Large intestine (tissue), 3 donors: ENCODE measurements around the gene AGAP3. TPM values are rescaled to one million over a fixed set of nuclear protein-coding genes. Genes with fewer than 3 reads are reported as not detected.

Experiments used
- DNase-seq, 2 donors: peaks; one replicate each; pipeline versions ENCODE4 v3.0.0 to v3.0.0-alpha.2; 2013
- H3K27ac ChIP-seq: one replicate; pipeline ENCODE4 v1.5.1; 2013; ENCODE audit warnings: low read length
- H3K27me3 ChIP-seq: 2 replicates; pipeline ENCODE4 v1.6.1; 2013; ENCODE audit warnings: low read length; ENCODE audit not compliant: control insufficient read depth, insufficient read depth
- H3K36me3 ChIP-seq: 2 replicates; pipeline ENCODE4 v1.6.1; 2013; ENCODE audit warnings: low read length; ENCODE audit not compliant: control insufficient read depth, insufficient read depth
- H3K4me1 ChIP-seq: one replicate; pipeline ENCODE4 v1.6.1; 2013; ENCODE audit warnings: low read length; ENCODE audit not compliant: control insufficient read depth, insufficient read depth
- H3K4me3 ChIP-seq: one replicate; pipeline ENCODE4 v1.5.1; 2013; ENCODE audit warnings: low read length
- H3K9me3 ChIP-seq: one replicate; pipeline ENCODE4 v1.6.1; 2013; ENCODE audit warnings: mild to moderate bottlenecking, low read depth, low read length, moderate library complexity; ENCODE audit not compliant: control insufficient read depth
- WGBS: methylation state at CpG from one replicate; pipeline ENCODE4 v1.1.5; 2013; ENCODE audit warnings: low lambda C conversion rate; ENCODE audit not compliant: insufficient coverage; 5-methylcytosine and 5-hydroxymethylcytosine counted together
- polyA plus RNA-seq: library from polyadenylated mRNA; unstranded; fragments of 120-200 nt; gene quantifications from one replicate; pipeline ENCODE4 v1.2.1, GENCODE V29; 2013

Gene AGAP3
- polyA plus RNA-seq, 1 donor: 58.0 TPM

- H3K4me3 ChIP-seq: no peak overlapping the region
- H3K9me3 ChIP-seq: no peaks in the 10 kb centered on the region
- H3K27ac ChIP-seq: no peak overlapping the region
- peaks cover 31% of the 10 kb centered on the region for H3K36me3 ChIP-seq
- peaks cover 19% of the 10 kb centered on the region for H3K27me3 ChIP-seq
- no peak for DNase-seq
- peaks cover 3% of the 10 kb centered on the region for H3K4me1 ChIP-seq
- no CpG with 5 or more reads among the region's 14 CpGs for WGBS
Measured at GRCh38 chr7:151046603-151047573, 39.4 kb upstream of the AGAP3 start.

DNA sequence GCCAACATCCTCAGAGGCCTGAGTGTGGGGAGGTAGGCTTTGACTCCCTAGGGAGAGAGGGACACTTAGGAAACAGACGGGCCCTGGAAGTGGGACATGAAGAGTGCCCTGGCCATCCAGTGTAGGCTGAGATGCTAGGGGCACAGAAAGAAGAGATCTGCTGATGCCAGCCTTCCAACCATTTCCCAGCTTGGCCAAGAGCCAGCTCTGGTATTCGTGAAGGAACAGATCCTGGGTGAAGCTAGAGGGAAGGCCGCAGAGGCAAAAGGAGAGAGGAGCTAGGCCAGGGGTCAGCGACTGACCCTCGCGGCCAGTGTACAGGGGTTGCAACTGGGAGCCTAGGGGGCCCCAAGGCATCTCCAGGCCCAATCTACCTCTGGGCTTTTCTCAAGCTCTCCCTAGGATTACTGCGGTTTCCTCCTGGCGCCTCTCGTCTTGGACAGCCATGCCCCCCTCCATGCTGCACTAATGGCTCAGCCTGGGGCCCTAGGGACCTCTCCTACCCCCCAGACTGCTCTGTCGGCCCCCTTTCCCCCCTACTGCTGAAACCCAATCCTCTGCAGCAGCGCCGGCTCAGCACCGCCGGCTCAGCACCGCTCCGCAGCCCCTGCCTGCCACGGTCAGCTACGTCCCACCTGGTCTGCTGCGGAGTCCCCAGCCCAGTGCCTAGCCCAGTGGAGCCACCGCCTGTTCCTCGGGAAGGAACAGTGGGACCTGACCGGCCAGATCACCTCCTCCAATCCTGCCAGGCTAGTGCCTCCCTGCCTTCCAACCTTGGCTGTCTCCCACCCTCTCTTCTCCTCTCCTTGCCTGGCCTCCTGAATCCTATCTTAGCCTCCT lies 38.1 kb upstream of the AGAP3 start, which contains the start of gene ASIC3:
Gene ASIC3, plus strand, starts transcription at position 556 of the 840 bp plus-strand sequence. CDS start 355 bp downstream, outside the sequence.
- no peak for DNase-seq
- peaks cover 19% of the 10 kb centered on the region for H3K27me3 ChIP-seq
- no peak within 1 kb of the TSS for H3K4me3 ChIP-seq
- H3K4me1 ChIP-seq: peaks cover 3% of the 10 kb centered on the region
- no CpG with 5 or more reads among the region's 22 CpGs for WGBS
- no peaks in the 10 kb centered on the region for H3K9me3 ChIP-seq
- H3K36me3 ChIP-seq: peaks cover 23% of the 10 kb centered on the region
- H3K27ac ChIP-seq: no peak within 1 kb of the TSS

- Histone ChIP-seq H3K4me3 (no peak overlapping the region), H3K27me3 (peaks cover 19% of the 10 kb centered on the region), H3K27ac (no peak overlapping the region), H3K36me3 (peaks cover 22% of the 10 kb centered on the region), H3K9me3 (no peaks in the 10 kb centered on the region), H3K4me1 (peaks cover 3% of the 10 kb centered on the region)
- WGBS: no CpG with 5 or more reads among the region's 38 CpGs
- DNase-seq: no peak
Measured at GRCh38 chr7:151048911-151049463, 37.3 kb upstream of the AGAP3 start.

DNA sequence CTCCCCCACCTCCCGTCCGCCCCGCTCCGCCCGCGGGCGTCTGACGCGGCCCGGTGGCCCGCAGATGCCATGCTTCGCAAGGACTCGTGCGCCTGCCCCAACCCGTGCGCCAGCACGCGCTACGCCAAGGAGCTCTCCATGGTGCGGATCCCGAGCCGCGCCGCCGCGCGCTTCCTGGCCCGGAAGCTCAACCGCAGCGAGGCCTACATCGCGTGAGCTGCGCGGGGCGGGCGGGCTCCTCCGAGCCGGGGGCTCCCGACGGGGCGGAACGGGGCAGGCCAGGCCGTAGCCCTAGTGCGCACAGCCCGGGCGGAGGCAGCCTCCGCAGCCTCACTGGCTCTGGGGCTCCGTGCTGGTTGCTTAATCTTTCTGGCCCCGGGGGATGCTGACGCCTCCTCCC lies 35.2 kb upstream of the AGAP3 start:
- Histone ChIP-seq H3K4me1 (peaks cover 3% of the 10 kb centered on the region), H3K36me3 (peaks cover 10% of the 10 kb centered on the region), H3K27me3 (peaks cover 19% of the 10 kb centered on the region), H3K27ac (no peak overlapping the region), H3K4me3 (no peak overlapping the region), H3K9me3 (no peaks in the 10 kb centered on the region)
- DNase-seq: peak; percentile 68 to 79
- WGBS: no CpG with 5 or more reads among the region's 50 CpGs

DNA sequence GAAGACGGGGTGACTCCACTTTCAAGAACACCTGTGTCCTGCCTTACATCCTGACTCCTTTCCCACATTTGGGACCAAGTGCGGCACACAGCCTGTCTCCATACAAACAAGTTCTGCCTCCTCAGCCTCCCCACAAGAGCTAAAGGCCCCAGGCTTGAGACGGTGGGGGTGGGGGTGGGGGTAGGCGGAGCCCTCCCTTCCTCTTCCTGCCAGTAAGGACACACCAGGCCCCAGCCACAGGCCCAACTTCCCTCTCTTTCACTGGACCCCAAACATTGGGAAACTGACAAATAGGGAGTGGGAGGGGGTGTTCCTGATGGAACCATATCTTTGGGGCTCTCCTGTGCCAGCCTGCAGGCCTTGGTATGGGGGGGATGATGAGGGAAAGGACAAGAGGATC lies 33.2 kb upstream of the AGAP3 start:
- peaks cover 5% of the 10 kb centered on the region for H3K36me3 ChIP-seq
- H3K27ac ChIP-seq: no peak overlapping the region
- WGBS: no CpG with 5 or more reads among the region's 4 CpGs
- peaks cover 14% of the 10 kb centered on the region for H3K4me1 ChIP-seq
- no peak overlapping the region for H3K4me3 ChIP-seq
- H3K9me3 ChIP-seq: no peaks in the 10 kb centered on the region
- peaks cover 19% of the 10 kb centered on the region for H3K27me3 ChIP-seq
- DNase-seq: no peak

DNA sequence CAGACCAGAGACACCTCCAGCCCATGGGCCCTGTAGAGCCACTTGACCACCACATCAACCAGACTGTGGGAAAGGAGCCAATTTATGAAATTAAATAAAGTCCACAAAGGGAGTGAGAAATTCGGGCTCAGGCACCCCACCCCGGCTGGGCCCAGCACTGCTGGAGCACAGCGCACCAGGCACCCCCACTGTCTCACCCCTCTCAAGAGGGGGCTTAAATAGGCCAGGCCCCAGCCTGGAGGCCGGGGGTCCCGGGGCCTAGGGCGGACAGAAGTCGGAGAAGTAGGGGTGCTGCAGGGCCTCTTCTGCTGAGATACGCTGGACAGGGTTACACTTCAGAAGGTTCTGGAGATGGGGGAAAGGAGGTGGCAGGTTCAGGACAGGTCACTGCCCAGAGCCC lies 32.5 kb upstream of the AGAP3 start:
- no peaks in the 10 kb centered on the region for H3K9me3 ChIP-seq
- WGBS: no CpG with 5 or more reads among the region's 8 CpGs
- peaks cover 5% of the 10 kb centered on the region for H3K36me3 ChIP-seq
- no peak overlapping the region for H3K4me3 ChIP-seq
- H3K27me3 ChIP-seq: peaks cover 19% of the 10 kb centered on the region
- DNase-seq: no peak
- H3K4me1 ChIP-seq: peaks cover 21% of the 10 kb centered on the region
- H3K27ac ChIP-seq: no peak overlapping the region

DNA sequence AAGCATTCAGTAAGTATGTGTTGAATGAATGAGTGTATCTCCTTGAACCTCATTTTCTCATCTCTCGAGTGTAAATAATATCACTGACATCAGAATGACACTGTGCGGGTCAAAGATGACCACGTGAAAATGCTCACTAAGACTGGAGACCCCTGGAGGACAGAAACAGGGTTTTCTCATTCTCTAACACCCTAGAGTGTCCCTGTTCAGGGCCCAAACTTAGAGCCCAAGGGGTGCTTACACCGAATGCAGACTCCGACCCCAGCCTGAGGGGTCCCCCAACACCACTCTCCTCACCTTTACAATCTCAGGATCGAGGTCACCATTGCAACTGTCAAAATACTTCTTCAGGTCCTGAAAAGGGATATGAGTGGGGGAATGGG lies 30.0 kb upstream of the AGAP3 start:
- H3K4me1 ChIP-seq: peaks cover 33% of the 10 kb centered on the region
- peaks cover 5% of the 10 kb centered on the region for H3K36me3 ChIP-seq
- no peaks in the 10 kb centered on the region for H3K9me3 ChIP-seq
- no peak overlapping the region for H3K4me3 ChIP-seq
- DNase-seq: no peak
- no peak overlapping the region for H3K27ac ChIP-seq
- no peaks in the 10 kb centered on the region for H3K27me3 ChIP-seq
- WGBS: no CpG with 5 or more reads among the region's 6 CpGs

DNA sequence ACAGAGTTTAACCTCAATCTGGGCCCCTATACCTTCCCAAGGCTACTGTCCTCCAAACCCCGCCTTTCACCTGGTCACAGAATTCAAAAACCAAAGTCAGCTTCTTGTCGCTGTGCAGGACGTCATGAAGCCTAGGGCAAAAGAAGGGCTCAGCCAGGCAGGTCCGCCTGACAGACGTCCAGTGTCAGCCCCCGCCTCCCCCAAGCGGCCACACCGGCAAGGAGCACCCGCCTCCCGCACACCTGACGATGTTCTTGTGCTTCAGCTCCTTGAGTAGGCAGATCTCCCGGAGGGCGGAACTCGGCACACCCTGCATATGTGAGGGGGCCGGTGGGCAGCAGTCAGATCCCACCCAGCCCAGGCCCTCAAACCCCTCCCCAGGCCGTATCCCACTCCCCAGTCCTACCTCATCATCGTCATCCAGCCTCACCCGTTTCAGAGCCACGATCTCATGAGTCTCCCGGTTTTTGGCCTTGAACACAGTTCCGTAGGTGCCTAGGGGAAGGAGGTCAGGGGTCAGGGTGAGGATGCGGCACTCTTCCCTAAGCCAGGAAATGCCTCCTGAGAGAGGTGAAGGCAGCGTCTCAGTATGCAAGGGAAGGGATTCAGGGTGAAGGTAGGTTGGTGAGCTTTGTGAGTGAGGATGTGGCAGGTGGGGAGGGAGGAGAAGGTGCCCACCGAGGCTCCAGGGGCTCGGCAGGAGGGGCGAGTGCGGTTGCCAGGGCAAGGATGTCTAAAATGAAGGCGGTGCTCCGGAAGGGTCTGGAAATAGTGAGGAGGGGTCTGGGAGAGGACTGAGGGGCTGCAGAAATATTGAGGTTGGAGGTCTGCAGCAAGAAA lies 29.4 kb upstream of the AGAP3 start:
- Histone ChIP-seq H3K4me1 (peaks cover 39% of the 10 kb centered on the region), H3K4me3 (peak overlapping the region; percentile 89), H3K9me3 (no peaks in the 10 kb centered on the region), H3K27ac (no peak overlapping the region), H3K27me3 (no peaks in the 10 kb centered on the region), H3K36me3 (peaks cover 5% of the 10 kb centered on the region)
- WGBS: no CpG with 5 or more reads among the region's 29 CpGs
- peak in 1 of 2 donors; percentile 57 for DNase-seq

DNA sequence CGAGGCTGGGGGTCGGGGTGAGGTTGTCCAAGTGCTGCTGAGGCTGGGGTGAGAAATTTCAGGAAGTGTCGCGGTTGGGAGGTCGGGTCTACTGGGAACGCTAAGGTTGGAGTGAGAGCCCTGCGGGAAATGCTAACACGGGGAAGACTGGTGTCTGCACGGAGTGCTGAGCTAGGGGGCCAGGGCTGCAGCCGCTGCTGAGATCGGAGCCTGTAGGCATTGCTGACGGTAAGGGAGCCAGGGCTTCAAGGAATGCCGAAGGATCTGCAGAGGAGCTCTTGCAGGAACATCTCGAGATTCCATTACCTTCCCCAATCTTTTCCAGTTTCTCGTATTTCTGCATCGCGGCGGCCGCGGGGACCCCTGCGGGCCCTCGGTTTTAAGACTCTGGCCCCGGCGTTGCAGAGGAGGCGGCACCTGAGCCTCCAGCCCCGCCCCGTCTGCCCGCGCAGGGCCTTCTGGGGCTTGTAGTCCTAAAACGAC lies 28.7 kb upstream of the AGAP3 start, which contains the start of gene CDK5:
Gene CDK5, minus strand, starts transcription at position 392 of the 483 bp plus-strand sequence. Its CDS starts 49 bp downstream, at position 343.
- Histone ChIP-seq H3K27me3 (no peaks in the 10 kb centered on the region), H3K9me3 (no peaks in the 10 kb centered on the region), H3K4me1 (peaks cover 43% of the 10 kb centered on the region), H3K36me3 (peaks cover 5% of the 10 kb centered on the region), H3K4me3 (peak within 1 kb of the TSS; percentile 89), H3K27ac (peak within 1 kb of the TSS; percentile 96)
- WGBS: no CpG with 5 or more reads among the region's 30 CpGs
- DNase-seq: no peak
